Upper lobe of right lung (tissue), 1 donor: ENCODE results near the gene CYB561A3. TPM values are rescaled to one million over a fixed set of nuclear protein-coding genes. Genes with fewer than 3 reads are reported as not detected.

Experiments used
- ATAC-seq: fragments of 200-7000 bp; cut with Tn5 transposase; one replicate; pipeline ENCODE4 v1.9.1; 2020; ENCODE audit warnings: mild to moderate bottlenecking, moderate library complexity
- DNase-seq: peaks from one replicate; pipeline ENCODE4 v3.0.0-alpha.2; 2020
- H3K27ac ChIP-seq: fragments of 200-600 bp; one replicate; pipeline ENCODE4 v1.8.0; 2022
- H3K27me3 ChIP-seq: fragments of 200-600 bp; one replicate; pipeline ENCODE4 v1.8.0; 2022; ENCODE audit warnings: mild to moderate bottlenecking
- H3K36me3 ChIP-seq: fragments of 200-600 bp; one replicate; pipeline ENCODE4 v1.8.0; 2022
- H3K4me1 ChIP-seq: fragments of 200-600 bp; one replicate; pipeline ENCODE4 v1.8.0; 2022
- H3K4me3 ChIP-seq: fragments of 200-600 bp; one replicate; pipeline ENCODE4 v1.8.0; 2022; ENCODE audit warnings: mild to moderate bottlenecking
- H3K9me3 ChIP-seq: fragments of 200-600 bp; one replicate; pipeline ENCODE4 v1.8.0; 2022
- intact Hi-C: fragments of 100-400 bp; cut with DNase I; formaldehyde crosslinking; loops from one replicate; pipeline ENCODE4 v1.11.0; 2022
- total RNA-seq: library from RNA; stranded (reverse); fragmentation: NEBNext Ultra II Directional; extraction: Animal tissue kit (Norgen Biotek cat#: 25700); gene quantifications from one replicate; pipeline ENCODE4 v1.2.1, GENCODE V29; 2021
- TF ChIP-seq, protein P1 (sequence below): fragments of 200-600 bp; IDR thresholded peaks from one replicate; pipeline ENCODE4 v1.8.0; 2022; ENCODE audit warnings: antibody characterized with exemption
- donor health status: DM: no; HTN: yes; CAD: no; lungs with severe emphysema.

CYB561A3 gene
- total RNA-seq, 1 donor from 2014 or later = 50.3 TPM

DNA sequence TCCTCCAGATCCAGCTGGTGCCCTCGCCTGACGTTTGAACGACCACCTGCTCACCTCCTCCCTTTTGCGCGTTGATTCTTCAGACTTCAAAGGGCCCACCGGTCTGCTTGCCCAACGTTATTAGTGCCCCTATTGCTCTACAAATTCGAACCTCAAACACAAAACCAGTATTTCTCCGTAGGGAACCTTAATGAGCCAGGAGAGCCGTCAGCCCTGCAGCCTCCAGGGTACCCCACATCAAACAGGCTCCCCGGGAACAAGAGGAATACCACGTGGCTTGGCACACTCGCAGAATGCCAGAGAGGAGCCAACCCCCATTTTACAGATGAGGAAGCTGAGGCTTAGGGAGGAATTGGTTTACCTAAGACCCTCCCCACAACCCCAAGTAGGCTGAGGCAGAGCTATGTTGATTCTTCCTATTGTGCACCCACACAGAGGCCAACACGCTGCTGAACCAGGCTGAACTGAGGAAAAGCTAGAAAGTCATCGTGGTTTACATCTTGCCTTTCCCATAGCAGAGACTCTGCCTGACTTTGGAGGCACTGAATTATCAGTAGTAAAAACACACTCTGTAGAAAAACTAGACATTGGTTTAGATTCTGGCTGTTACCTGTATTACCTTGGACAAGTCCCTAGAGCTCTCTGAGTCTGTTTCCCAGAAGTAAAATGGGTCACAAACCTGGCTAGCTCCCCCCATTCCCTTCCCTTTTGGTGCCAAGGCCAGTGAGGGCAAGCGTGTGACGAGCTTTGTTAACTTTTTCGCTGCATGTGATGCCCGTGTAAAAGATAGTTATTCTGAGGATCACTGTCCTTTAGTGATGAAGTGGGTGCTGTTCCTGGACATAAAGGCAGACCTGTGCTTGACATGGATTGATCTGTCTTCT lies 27.9 kb downstream of the CYB561A3 start:
- no peaks in the 10 kb centered on the region for H3K27me3 ChIP-seq
- intact Hi-C loops = no loop called here
- no peak for DNase-seq
- TF ChIP-seq, protein P1, sequence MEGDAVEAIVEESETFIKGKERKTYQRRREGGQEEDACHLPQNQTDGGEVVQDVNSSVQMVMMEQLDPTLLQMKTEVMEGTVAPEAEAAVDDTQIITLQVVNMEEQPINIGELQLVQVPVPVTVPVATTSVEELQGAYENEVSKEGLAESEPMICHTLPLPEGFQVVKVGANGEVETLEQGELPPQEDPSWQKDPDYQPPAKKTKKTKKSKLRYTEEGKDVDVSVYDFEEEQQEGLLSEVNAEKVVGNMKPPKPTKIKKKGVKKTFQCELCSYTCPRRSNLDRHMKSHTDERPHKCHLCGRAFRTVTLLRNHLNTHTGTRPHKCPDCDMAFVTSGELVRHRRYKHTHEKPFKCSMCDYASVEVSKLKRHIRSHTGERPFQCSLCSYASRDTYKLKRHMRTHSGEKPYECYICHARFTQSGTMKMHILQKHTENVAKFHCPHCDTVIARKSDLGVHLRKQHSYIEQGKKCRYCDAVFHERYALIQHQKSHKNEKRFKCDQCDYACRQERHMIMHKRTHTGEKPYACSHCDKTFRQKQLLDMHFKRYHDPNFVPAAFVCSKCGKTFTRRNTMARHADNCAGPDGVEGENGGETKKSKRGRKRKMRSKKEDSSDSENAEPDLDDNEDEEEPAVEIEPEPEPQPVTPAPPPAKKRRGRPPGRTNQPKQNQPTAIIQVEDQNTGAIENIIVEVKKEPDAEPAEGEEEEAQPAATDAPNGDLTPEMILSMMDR = no peak
- H3K36me3 ChIP-seq = peaks cover 17% of the 10 kb centered on the region
- peak overlapping the region; percentile 93 for H3K27ac ChIP-seq
- H3K4me3 ChIP-seq = peak overlapping the region; percentile 97
- no peak for ATAC-seq
- H3K4me1 ChIP-seq = peaks cover 26% of the 10 kb centered on the region
- H3K9me3 ChIP-seq = no peaks in the 10 kb centered on the region

DNA sequence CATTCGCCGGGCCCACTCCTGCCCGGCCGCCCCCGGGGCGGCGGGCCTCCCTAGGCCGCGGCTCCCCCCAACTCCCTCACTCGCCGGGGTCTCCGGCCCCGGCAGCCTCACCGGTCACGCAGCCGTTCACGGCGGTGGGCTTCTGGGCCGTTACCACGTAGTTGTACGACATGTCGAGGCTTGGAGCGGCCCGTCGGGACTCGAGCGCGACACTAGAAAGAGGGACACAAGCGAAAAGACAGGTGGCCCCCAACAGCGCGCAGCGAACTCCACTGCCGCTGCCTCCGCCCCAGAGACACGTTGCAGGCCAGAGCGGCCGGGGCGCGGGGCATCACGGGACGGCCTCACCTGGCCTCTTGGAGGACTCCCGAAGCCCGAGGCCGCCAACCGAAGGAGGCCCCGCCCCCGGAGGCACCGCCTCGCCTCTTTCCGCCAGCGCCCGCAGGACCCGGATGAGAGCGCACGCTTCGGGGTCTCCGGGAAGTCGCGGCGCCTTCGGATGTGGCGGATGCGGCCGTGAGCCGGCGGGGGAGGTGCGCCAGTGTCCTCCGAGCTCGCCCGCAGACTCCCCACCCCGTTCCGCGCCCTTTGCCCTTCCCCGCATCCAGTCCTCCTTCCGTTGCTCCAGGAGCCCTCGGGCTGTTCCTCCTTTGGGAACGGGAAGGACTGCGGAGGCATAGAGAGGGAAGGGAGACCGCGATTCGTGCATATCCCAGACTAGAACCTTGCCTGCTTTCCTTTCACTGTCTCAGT lies 28.7 kb downstream of the CYB561A3 start, which contains the start of the genes DDB1 and TKFC:
Gene DDB1 (minus strand): TSS at position 309 of the 753 bp plus-strand sequence. CDS start 137 bp downstream, at position 172.
Gene TKFC (plus strand): TSS at position 432 of the 753 bp plus-strand sequence. CDS start 1,501 bp downstream, outside the sequence.
- Histone ChIP-seq H3K27me3 (no peaks in the 10 kb centered on the region), H3K9me3 (no peaks in the 10 kb centered on the region), H3K36me3 (peaks cover 25% of the 10 kb centered on the region), H3K4me3 (peak within 1 kb of the TSS; percentile 97), H3K27ac (peak within 1 kb of the TSS; percentile 93), H3K4me1 (peaks cover 26% of the 10 kb centered on the region)
- ATAC-seq (peak; percentile 97), DNase-seq (peak; percentile 99)
- TF ChIP-seq, protein P1 = no peak
- intact Hi-C loops = no loop called here

DNA sequence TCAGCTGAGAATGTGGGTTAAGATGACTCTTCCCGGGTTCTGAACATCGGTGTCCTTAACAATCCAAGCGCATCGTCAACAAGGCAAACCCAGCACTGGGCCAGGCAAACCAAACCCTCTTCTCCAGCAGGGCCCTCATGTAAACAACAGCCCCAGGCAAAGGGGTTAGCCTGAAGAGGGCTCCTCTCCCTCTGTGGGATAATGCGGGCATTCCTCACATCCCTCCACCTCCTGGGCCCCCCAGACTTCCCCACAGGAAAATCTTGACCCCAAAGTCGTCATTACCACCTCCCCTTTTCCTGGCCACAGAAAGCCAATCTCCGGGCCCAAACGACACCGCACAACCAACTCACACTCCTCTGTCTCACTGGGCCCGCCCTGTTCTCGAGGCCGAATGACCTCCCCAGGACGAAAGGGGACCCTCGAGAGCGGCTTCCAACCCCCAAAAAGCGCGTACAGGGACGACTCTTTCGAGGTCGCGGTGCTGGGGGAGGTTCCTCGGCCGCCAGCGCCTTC lies 29.3 kb downstream of the CYB561A3 start:
- peaks cover 26% of the 10 kb centered on the region for H3K4me1 ChIP-seq
- H3K36me3 ChIP-seq = peaks cover 32% of the 10 kb centered on the region
- TF ChIP-seq, protein P1 = no peak
- H3K27ac ChIP-seq = peak overlapping the region; percentile 93
- DNase-seq = no peak
- H3K9me3 ChIP-seq = no peaks in the 10 kb centered on the region
- peak; percentile 1 for ATAC-seq
- peak overlapping the region; percentile 97 for H3K4me3 ChIP-seq
- no peaks in the 10 kb centered on the region for H3K27me3 ChIP-seq
- intact Hi-C loops = no loop called here

DNA sequence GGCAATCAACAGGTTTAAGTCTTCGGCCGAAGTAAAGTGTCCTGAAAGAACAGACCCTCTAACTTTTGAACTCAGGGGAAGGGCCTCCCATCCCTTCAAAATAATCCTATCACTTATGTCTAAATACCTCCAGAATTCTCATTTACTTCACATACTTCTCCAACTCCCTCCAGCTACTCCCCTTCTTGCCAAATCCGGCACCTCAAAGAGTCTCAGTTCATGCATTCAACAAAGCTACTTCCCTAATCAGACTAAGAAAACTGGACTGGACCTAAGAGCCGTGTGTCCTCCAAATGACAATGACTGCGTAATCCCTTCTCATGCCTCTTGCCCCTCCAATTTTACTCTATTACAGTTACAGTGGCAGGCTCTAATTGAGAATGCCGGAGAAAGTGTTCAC lies 30.0 kb downstream of the CYB561A3 start:
- Histone ChIP-seq H3K27ac (no peak overlapping the region), H3K4me3 (peak overlapping the region; percentile 97)

DNA sequence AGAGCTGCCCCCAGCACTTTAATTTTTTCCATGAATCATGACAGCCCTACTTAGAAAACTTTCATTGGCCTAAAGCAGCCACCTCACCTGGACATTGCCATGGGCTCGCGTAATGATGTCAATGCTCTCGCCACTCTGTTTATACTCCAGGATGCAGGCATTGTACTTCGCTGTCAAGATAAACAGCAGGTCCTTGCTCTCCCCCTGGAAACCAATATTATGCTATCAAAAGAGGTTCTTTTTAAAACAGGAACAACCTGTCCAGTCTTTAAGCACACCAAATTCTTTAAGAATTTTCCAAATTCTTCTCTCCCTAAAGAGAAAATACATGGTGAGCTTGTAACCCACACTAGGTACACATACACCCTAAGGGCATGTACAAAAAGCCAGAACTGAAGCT lies 31.8 kb downstream of the CYB561A3 start:
- Histone ChIP-seq H3K27me3 (no peaks in the 10 kb centered on the region), H3K27ac (no peak overlapping the region), H3K4me1 (peaks cover 23% of the 10 kb centered on the region), H3K4me3 (no peak overlapping the region), H3K36me3 (peaks cover 55% of the 10 kb centered on the region), H3K9me3 (no peaks in the 10 kb centered on the region)
- intact Hi-C loops = no loop called here
- TF ChIP-seq, protein P1 = no peak
- ATAC-seq = no peak
- no peak for DNase-seq

More for the DNA sequence above, 30.0 kb downstream of the CYB561A3 start:
- ATAC-seq (no peak), DNase-seq (no peak)
- Histone ChIP-seq H3K9me3 (no peaks in the 10 kb centered on the region), H3K4me1 (peaks cover 26% of the 10 kb centered on the region), H3K36me3 (peaks cover 39% of the 10 kb centered on the region), H3K27me3 (no peaks in the 10 kb centered on the region)
- intact Hi-C loops = no loop called here
- TF ChIP-seq, protein P1 = no peak
